Measurements from ENCODE around the gene IMMP2L. TPM values are rescaled to one million over a fixed set of nuclear protein-coding genes. Genes with fewer than 3 reads are reported as not detected.

Gene IMMP2L
- total and polyA plus RNA-seq, 4 donors = 9.2 to 34.7 (median 11.1) TPM

DNA sequence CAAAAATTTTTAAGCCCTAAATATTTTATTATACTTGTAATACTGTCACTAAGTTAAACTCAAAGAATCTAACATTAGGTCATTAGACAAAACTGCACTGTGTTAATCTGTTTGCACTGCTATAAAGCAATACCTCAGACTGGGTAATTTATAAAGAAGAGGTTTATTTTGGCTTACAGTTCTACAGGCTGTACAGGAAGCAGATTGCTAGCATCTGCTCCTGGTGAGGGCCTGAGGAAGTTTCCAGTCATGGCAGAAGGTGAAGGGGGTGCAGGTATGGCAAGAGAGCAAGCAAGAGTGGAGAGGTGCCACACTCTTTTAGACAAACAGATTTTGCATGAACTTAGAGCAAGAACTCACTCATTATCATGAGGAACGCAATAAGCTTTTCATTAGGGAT lies 125.7 kb downstream of the IMMP2L start:
- DNase-seq = no peak

DNA sequence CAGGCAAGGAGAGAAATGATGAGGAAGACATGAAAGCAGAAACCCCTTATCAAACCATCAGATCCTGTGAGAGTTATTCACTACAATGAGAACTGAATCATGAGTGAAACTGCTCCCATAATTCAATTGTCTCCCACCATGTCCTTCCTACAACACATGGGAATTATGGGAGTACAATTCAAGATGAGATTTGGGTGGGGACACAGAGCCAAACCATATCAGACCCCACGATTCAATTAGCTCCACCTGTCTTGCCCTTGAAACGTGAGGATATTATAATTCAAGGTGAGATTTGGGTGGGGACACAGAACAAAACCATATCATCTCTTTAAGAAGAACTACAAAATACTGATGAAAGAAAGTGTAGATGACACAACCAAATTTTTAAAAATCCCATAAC lies 128.9 kb downstream of the IMMP2L start:
- Histone ChIP-seq H3K4me3 (no peak overlapping the region), H3K36me3 (ENCODE audit: control insufficient read depth in 4 of 4, insufficient read depth in 4 of 4, low read length in 4 of 4) (no peaks in the 10 kb centered on the region), H3K27me3 (ENCODE audit: control insufficient read depth in 3 of 3, insufficient read depth in 3 of 3, low read length in 2 of 3) (no peaks in the 10 kb centered on the region), H3K27ac (ENCODE audit: low read depth in 1 of 2, low read length in 1 of 2) (no peak overlapping the region), H3K9me3 (ENCODE audit: control insufficient read depth in 4 of 4, insufficient read depth in 3 of 4, low read length in 3 of 4) (peaks cover 0 to 2% (median 0%) of the 10 kb centered on the region in 4 donors), H3K9ac (ENCODE audit: insufficient read depth in 1 of 2, low read length in 2 of 2) (no peak overlapping the region), H3K4me1 (ENCODE audit: control insufficient read depth in 5 of 5, insufficient read depth in 5 of 5, low read length in 5 of 5) (no peaks in the 10 kb centered on the region)
- TF ChIP-seq, protein P1, sequence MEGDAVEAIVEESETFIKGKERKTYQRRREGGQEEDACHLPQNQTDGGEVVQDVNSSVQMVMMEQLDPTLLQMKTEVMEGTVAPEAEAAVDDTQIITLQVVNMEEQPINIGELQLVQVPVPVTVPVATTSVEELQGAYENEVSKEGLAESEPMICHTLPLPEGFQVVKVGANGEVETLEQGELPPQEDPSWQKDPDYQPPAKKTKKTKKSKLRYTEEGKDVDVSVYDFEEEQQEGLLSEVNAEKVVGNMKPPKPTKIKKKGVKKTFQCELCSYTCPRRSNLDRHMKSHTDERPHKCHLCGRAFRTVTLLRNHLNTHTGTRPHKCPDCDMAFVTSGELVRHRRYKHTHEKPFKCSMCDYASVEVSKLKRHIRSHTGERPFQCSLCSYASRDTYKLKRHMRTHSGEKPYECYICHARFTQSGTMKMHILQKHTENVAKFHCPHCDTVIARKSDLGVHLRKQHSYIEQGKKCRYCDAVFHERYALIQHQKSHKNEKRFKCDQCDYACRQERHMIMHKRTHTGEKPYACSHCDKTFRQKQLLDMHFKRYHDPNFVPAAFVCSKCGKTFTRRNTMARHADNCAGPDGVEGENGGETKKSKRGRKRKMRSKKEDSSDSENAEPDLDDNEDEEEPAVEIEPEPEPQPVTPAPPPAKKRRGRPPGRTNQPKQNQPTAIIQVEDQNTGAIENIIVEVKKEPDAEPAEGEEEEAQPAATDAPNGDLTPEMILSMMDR (IDR thresholded peaks at IDR 0.05; ENCODE audit: control extremely low read depth, extremely low read depth) = no peak
- DNase-seq (no peak), ATAC-seq (ENCODE audit: insufficient read depth, low FRiP score) (no peak)
- 93 to 94% methylated on average over 2 of the region's 2 CpGs for WGBS, 2 donors

More for the DNA sequence above, 125.7 kb downstream of the IMMP2L start:
- TF ChIP-seq, protein P1 (IDR thresholded peaks at IDR 0.05; ENCODE audit: control extremely low read depth, extremely low read depth) = no peak
- H3K9ac ChIP-seq (ENCODE audit: insufficient read depth in 1 of 2, low read length in 2 of 2) = no peak overlapping the region
- no peaks in the 10 kb centered on the region for H3K36me3 ChIP-seq (ENCODE audit: control insufficient read depth in 4 of 4, insufficient read depth in 4 of 4, low read length in 4 of 4)
- H3K27me3 ChIP-seq (ENCODE audit: control insufficient read depth in 3 of 3, insufficient read depth in 3 of 3, low read length in 2 of 3) = no peaks in the 10 kb centered on the region
- H3K4me3 ChIP-seq = no peak overlapping the region
- no peak overlapping the region for H3K27ac ChIP-seq (ENCODE audit: low read depth in 1 of 2, low read length in 1 of 2)
- peaks cover 0 to 3% (median 1%) of the 10 kb centered on the region in 4 donors for H3K9me3 ChIP-seq (ENCODE audit: control insufficient read depth in 4 of 4, insufficient read depth in 3 of 4, low read length in 3 of 4)
- no peak for ATAC-seq (ENCODE audit: insufficient read depth, low FRiP score)
- no peaks in the 10 kb centered on the region for H3K4me1 ChIP-seq (ENCODE audit: control insufficient read depth in 5 of 5, insufficient read depth in 5 of 5, low read length in 5 of 5)
- WGBS, 2 donors = 100% methylated on average over 1 of the region's 1 CpG

DNA sequence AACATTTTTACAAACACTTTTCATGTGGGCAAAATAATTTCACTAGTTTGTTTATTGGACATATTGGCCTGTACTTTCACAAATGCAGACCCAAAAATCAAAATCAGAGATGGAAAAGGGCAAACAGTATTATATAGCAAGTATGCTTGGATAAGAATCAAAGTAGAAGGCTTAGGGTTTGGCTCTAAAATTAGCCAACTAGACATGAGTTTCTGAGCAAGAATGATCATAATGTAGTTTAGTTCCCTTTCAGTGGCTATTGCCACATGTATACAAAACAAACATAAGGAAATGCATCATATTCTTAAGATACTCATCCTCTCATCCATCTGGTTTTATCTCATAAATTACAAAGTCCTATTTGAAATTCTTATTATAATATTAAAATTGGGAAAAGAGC lies 132.5 kb downstream of the IMMP2L start:
- H3K27ac ChIP-seq (ENCODE audit: low read depth in 1 of 2, low read length in 1 of 2) = no peak overlapping the region
- peaks cover 0 to 2% (median 0%) of the 10 kb centered on the region in 4 donors for H3K9me3 ChIP-seq (ENCODE audit: control insufficient read depth in 4 of 4, insufficient read depth in 3 of 4, low read length in 3 of 4)
- no peaks in the 10 kb centered on the region for H3K36me3 ChIP-seq (ENCODE audit: control insufficient read depth in 4 of 4, insufficient read depth in 4 of 4, low read length in 4 of 4)
- DNase-seq (no peak), ATAC-seq (ENCODE audit: insufficient read depth, low FRiP score) (no peak)
- H3K4me1 ChIP-seq (ENCODE audit: control insufficient read depth in 5 of 5, insufficient read depth in 5 of 5, low read length in 5 of 5) = no peaks in the 10 kb centered on the region
- no peak overlapping the region for H3K9ac ChIP-seq (ENCODE audit: insufficient read depth in 1 of 2, low read length in 2 of 2)
- H3K27me3 ChIP-seq (ENCODE audit: control insufficient read depth in 3 of 3, insufficient read depth in 3 of 3, low read length in 2 of 3) = no peaks in the 10 kb centered on the region
- TF ChIP-seq, protein P1 (IDR thresholded peaks at IDR 0.05; ENCODE audit: control extremely low read depth, extremely low read depth) = no peak
- no peak overlapping the region for H3K4me3 ChIP-seq

DNA sequence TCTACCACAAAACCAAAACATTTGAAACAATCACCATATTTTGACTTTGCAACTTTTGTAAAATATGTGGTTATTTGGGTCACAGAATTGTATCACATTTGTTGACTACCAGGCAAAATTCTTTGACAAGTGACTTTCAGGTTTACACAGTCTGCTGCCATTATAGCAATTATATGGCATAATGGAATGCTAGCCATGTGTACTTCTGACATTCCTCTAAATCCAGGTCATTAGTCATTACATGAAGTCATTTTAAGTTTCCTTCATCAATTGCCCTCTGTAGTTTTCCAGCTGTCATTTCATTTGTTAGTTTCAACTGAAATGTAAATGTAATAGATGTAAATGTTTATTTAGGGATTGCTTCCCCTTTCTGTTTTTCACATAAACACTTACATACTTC lies 137.5 kb downstream of the IMMP2L start:
- Histone ChIP-seq H3K9ac (ENCODE audit: insufficient read depth in 1 of 2, low read length in 2 of 2) (no peak overlapping the region), H3K27me3 (ENCODE audit: control insufficient read depth in 3 of 3, insufficient read depth in 3 of 3, low read length in 2 of 3) (no peaks in the 10 kb centered on the region), H3K36me3 (ENCODE audit: control insufficient read depth in 4 of 4, insufficient read depth in 4 of 4, low read length in 4 of 4) (no peaks in the 10 kb centered on the region), H3K4me3 (no peak overlapping the region), H3K27ac (ENCODE audit: low read depth in 1 of 2, low read length in 1 of 2) (no peak overlapping the region), H3K9me3 (ENCODE audit: control insufficient read depth in 4 of 4, insufficient read depth in 3 of 4, low read length in 3 of 4) (no peaks in the 10 kb centered on the region), H3K4me1 (ENCODE audit: control insufficient read depth in 5 of 5, insufficient read depth in 5 of 5, low read length in 5 of 5) (no peaks in the 10 kb centered on the region)
- TF ChIP-seq, protein P1 (IDR thresholded peaks at IDR 0.05; ENCODE audit: control extremely low read depth, extremely low read depth) = no peak
- ATAC-seq (ENCODE audit: insufficient read depth, low FRiP score) (no peak), DNase-seq (no peak)

Data from lung (tissue), 12 donors.